GM18873 (cell line): ENCODE data around the gene DLEC1.
A peak's percentile ranks its signal among the peaks of the same experiment; 100 is the strongest.

Experiments used
- ATAC-seq: cut with Tn5 transposase; IDR thresholded peaks from one replicate; pipeline ENCODE4 v1.9.1; 2021; ENCODE audit warnings: mild to moderate bottlenecking, moderate library complexity, moderate number of reproducible peaks; ENCODE audit not compliant: unreplicated experiment, low FRiP score

DLEC1 gene, protein sequence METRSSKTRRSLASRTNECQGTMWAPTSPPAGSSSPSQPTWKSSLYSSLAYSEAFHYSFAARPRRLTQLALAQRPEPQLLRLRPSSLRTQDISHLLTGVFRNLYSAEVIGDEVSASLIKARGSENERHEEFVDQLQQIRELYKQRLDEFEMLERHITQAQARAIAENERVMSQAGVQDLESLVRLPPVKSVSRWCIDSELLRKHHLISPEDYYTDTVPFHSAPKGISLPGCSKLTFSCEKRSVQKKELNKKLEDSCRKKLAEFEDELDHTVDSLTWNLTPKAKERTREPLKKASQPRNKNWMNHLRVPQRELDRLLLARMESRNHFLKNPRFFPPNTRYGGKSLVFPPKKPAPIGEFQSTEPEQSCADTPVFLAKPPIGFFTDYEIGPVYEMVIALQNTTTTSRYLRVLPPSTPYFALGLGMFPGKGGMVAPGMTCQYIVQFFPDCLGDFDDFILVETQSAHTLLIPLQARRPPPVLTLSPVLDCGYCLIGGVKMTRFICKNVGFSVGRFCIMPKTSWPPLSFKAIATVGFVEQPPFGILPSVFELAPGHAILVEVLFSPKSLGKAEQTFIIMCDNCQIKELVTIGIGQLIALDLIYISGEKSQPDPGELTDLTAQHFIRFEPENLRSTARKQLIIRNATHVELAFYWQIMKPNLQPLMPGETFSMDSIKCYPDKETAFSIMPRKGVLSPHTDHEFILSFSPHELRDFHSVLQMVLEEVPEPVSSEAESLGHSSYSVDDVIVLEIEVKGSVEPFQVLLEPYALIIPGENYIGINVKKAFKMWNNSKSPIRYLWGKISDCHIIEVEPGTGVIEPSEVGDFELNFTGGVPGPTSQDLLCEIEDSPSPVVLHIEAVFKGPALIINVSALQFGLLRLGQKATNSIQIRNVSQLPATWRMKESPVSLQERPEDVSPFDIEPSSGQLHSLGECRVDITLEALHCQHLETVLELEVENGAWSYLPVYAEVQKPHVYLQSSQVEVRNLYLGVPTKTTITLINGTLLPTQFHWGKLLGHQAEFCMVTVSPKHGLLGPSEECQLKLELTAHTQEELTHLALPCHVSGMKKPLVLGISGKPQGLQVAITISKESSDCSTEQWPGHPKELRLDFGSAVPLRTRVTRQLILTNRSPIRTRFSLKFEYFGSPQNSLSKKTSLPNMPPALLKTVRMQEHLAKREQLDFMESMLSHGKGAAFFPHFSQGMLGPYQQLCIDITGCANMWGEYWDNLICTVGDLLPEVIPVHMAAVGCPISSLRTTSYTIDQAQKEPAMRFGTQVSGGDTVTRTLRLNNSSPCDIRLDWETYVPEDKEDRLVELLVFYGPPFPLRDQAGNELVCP (N-terminal part only)

DNA sequence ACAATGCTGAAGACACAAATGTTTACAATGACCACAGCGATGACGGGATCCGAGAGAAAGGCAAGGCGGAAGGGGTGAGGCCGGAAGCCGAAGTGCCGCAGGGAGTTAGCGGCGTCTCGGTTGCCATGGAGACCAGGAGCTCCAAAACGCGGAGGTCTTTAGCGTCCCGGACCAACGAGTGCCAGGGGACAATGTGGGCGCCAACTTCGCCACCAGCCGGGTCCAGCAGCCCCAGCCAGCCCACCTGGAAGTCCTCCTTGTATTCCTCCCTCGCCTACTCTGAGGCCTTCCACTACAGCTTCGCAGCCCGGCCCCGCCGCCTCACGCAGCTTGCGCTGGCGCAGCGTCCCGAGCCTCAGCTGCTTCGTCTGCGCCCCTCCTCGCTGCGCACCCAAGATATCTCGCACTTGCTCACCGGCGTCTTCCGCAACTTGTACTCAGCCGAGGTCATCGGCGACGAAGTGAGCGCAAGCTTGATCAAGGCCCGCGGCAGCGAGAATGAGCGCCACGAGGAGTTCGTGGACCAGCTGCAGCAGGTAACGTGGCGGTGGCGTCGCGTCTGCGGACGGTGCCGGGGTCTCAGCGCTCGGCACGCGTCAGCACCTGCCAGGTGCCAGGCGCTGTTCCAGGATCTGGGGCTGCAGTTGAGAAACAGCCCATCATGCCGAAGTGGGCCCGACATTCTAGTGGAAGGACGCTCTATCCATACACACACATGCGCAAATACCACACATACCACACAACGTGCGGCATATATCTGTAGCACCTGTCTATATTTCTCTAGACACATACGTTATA lies at the start of gene DLEC1:
Gene DLEC1, plus strand, starts transcription at position 108 of the 798 bp plus-strand sequence. Its CDS starts 18 bp downstream, at position 126.
- ATAC-seq: peak; percentile 70

DNA sequence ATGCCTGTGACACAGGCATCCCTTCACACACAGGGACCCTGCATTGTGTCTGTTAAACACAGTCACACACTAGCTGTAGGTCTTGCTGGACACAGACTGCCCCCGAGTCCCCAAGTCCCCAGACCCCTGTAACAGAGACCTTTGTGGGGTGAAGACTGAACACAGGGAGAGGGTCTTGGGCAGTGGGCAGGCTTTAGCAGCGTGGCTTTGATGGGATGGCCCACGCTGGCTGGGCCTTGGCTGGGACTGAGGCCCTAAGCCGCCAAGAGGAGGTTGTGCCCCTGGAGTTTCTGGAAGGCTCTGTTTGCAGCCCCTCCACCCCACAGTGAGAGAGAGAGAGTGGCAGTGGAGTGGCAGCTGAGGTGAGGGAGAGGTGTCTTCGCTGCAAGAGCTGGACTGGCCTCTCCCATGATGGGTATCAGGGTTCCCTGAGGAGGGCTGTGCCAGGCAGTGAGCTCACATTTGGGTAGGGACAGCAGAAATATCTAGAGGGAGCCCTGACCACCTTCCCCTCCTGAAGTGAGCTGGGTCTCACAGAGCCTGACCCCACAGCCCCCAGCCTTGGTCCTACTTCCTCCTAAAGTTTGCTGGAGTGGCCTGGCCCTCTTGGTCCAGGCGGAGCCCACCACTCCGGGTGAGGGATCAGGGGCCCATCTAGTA lies 49.1 kb upstream of the DLEC1 start:
- ATAC-seq: no peak

DNA sequence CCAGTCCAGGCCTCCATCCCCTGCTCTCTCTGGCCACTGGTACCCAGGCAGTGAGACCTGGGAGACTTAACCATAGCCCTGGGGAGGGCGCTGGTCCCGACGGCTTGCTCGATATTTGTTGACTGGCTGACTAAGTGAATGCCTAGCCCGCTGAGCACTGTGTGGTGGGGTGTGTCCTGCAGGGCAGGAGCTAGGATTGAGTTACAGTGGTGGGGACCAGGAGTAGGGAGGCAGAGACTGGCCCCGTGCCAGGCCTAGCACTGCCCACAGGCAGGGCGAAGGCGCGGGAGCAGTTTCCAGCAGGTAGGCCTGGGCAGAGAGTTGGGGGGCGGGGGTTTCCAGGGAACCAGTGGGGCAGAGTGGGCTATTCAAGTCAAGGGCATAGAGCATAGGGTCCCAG lies 48.5 kb upstream of the DLEC1 start, which contains the start of gene VILL:
Gene VILL, plus strand, starts transcription at position 260 of the 400 bp plus-strand sequence. CDS start 2,887 bp downstream, outside the sequence.
- no peak for ATAC-seq

DNA sequence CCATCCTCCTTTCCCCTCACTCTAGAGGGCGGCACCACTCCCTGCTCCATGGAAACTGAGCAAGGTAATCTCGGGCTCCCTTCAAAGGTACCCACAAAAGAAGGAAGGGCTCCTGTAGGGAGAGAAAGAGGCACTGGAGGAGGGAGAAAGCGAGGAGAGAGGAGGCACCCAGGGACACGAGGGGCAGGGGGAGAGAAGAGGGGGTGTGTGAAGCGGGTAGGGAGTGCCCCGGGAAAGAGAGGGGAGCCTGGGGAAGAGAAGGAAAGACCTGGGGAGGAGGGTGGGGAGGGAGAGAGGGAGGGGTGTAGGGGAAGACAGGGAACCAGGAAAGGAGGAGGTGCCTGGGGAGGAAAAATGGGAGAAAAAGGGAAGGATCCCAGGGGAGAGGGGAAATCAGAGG lies 47.9 kb upstream of the DLEC1 start:
- ATAC-seq: no peak

DNA sequence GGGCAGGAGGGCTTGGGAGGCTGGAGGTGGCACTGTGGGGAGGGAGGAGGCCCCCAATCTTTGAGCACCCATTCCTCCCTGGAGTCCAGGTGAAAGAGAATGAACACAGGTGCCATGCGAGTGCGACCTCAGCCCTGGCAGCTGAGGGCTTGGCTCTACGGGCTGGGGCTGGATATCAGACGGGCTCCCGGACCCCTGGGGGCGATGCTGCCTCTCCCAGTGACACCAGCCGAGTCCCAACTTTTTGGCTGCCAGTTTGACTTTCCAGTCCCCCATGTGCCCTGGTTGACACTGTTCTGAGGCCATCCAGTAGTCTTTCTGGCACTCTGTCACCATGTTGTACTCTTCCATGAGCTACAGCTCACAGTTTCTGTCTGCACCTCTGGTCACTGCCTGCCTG lies 47.2 kb upstream of the DLEC1 start:
- no peak for ATAC-seq

DNA sequence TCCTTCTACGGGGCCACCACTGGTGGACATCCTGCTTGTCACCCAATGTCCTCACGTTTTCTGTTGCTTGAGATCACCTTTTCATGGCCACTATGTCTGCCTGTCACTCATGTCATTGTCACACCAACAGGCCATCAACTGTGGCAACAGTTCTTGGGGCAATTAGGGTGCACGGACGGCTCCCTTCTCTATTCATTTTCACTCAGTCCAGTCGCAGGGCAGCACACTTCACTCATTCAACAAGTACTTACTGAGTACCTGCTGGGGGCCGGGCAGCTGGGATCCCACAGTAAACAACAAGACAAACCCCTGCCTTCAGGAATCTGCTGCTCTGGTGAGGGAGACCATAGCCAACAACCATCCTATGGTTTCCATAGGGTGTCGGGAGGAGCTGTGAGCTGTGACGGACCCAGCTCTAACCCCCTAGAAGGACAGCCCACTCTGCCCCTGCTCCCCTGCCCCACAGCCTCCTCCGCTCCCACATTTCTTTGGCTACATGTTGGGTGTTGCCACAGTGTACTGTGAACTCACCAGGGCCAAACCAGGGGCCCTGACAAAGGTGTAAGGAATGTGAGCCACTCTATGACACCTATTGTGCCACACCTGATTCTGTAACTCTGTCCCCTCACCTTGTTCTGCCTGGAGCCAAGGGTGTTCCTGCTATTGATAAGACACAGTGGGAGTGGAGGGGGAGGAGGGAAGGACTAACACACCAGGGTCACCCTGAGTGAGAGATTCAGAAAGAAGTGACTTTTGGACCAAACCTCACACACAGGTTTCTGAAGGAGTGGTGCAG lies 46.5 kb upstream of the DLEC1 start:
- ATAC-seq: no peak

DNA sequence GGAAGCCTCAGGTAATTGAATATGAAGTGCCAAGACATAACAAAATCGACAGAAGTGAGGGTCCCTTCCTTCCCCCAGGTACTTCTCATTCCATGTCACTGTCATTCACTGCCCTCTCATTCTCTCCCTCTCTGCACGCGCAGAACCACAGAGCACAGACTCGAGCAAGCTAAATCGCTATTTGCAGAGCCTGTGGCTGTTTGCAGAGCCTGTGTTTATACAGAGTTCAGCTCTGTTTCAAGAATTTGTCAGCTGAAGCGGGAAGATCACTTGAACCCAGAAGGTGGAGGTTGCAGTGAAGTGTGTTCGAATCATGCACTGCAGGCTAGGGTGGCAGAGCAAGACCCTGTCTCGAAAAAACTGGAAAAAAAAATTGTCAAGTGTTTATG lies 45.9 kb upstream of the DLEC1 start:
- no peak for ATAC-seq

DNA sequence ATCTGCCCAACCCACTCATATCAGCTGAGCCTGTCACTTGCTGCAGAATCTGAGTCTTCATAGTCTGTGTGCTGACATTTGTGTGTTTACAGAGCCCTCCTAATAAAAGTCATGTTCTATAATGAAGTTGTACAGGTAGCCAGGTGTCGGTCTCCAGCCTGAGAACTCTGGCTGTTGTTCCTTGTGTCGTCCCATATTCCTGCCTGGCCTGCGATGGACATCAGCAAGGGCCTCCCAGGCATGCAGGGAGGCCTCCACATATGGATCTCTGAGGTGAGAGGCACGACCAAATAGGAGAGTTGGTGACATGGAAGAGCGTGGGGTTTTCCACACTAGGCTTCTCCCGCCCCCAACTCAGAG lies 45.6 kb upstream of the DLEC1 start:
- no peak for ATAC-seq

DNA sequence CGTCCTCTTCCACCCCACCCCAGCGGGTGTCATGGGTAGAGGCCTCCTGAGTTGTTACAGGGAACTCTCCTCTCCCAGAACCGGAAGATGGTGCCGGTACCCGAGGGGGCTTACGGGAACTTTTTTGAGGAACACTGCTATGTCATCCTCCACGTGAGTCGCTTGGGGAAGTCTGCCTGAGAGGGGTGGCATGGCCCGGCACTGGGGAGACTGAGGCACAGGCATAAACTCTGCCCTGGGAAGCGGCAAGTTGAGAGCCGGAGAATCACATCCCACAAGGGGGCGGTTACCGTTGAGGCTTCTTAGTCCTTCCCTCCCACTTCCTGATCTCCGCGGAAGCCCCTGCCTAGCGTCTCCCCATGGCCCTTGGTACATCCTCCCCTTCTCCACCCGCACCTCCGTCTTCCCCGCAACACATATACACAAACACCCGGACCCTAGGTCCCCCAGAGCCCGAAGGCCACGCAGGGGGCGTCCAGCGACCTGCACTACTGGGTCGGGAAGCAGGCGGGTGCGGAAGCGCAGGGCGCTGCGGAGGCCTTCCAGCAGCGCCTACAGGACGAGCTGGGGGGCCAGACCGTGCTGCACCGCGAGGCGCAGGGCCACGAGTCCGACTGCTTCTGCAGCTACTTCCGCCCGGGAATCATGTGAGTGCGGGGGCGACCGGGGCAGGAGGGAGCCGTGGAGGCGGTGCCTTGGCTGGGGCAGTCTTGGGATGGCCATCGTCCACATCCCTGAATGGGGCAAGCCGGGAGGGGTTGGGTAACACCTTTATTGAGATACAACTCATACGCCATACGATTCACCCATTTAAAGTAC lies 45.0 kb upstream of the DLEC1 start:
- peak; percentile 35 for ATAC-seq

DNA sequence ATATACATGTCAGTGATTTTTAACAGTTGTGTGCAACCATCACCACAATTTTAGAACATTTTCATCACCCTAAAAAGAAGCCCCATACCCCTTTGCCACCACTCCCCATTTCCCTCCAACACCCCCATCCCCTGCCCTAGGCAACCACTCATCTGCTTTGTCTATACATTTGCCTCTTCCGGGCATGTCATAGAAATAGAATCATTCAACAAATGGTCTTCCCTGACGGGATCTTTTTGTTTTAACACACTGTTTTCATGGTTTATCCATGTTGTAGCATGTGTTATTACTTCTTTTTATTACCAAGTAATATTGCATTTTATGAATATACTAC lies 44.4 kb upstream of the DLEC1 start:
- ATAC-seq: no peak

DNA sequence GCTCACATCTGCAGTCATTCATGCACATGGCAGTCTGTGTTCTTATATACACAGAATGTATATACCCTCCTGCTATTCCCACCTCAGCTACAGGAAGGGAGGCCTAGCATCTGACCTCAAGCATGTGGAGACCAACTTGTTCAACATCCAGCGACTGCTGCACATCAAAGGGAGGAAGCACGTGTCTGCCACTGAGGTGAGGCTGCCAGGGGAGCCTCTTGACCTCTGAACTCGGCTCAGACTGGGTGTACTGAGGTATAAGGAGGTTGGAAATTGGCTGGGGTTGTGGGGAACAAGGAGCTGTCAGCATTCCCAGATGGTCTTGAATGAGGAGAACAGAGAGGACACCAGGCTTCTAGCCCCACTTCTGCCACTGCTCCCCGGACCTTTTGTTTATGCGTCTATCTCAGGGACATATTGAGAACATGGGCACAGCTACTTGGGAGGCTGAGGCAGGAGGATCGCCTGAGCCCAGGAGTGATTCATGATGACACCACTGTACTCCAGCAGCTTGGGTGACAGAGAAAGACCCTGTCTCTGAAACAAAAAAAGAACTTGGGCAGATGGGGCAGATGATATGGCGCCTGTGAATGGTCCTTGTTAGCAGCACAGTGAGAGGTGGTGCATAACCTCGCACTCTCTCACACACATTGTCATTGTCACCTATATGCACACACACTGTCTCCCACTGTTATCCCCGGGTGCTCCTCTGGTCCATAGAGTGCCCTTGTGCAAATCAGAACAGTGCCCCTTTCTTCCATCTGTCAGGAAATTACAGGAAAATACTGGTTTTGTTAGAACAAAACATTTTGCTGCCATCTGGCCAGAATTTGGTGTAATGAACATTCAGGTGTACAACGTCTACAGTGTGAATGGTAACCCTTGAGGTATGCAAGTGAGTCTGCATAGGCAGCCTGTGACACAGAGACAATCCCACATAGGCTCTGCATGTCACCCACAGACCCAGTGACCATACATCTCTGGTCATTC lies 43.1 kb upstream of the DLEC1 start:
- ATAC-seq: no peak

DNA sequence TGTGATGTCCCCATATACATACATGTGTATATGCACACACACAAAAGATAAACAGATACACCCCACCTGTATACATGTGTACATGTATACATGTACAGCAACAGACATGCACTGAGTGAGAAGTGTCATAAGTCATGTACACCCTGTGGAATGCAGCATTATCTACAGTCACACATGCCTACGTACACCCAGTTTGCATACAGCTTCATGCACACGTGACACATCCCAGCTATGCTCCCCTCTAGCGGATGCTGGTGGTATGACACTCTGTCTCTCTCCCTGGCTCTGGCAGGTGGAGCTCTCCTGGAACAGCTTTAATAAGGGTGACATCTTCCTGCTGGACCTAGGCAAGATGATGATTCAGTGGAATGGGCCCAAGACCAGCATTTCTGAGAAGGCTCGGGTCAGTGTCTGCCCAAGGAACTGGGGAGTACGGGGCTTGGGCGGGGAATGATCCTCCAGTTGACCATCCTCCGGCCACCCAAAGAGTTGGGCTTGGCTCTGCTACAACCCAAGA lies 42.2 kb upstream of the DLEC1 start:
- ATAC-seq: peak; percentile 63

DNA sequence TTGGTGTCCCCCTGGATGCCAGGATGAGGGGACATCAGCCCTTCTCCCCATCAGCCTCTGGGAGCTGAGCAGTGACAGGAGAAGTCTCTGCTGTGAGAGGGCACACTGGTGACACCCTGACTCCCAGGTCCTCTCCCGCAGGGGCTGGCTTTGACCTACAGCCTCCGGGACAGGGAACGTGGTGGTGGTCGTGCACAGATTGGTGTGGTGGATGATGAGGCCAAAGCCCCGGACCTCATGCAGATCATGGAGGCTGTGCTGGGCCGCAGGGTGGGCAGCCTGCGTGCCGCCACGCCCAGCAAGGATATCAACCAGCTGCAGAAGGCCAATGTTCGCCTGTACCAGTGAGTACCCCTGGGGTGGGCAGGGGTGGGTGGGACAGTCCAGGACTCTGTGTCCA lies 41.7 kb upstream of the DLEC1 start:
- ATAC-seq: no peak

DNA sequence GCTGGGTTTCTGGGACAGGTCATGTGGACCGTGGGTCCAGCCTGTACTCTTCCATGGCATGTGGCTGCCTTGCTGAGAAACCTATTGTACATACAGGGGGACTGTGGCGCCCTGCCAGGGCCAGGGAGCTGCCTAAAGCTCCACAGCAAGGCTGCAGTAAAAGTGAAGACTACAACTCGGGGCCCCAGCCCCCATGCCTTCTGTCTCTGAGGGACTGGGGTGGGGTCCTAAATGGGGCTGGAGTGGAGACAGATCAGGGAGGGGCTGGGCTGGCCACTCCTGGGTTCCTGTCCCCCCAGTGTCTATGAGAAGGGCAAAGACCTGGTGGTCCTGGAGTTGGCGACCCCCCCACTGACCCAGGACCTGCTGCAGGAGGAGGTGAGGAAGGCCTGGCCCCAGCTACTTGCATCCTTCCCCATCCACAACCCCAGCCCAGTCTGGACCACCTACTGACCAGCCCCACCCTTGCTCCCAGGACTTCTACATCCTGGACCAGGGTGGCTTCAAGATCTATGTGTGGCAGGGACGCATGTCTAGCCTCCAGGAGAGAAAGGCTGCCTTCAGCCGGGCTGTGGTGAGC lies 41.1 kb upstream of the DLEC1 start:
- ATAC-seq: no peak

DNA sequence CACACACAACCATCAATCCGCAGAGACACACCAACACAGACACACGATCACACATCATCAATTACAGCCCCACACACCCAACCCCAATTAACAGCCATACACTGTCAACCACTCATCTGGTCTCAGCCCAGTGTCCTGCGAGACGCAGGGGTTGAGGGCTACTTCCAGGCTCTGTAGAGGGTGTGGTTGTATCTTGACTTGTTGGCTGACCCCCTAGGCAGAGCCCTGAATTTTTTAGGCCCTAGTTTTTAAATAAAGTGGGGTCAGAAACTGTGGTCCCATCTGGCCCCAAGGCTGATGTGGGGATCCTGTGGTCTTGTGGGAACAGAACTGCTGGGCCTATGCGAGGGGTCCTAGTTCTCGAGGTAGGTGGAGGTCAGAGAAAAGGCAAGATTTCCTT lies 39.2 kb upstream of the DLEC1 start:
- ATAC-seq: no peak
